Stimulated activated CD4-positive, alpha-beta T cell treated with anti-CD3 and anti-CD28 coated beads, Interleukin-1b, Interleukin-23, amount 100 ng/mL, for 48 hours (primary cell): ENCODE data around the gene COL12A1.

Experiments used
- DNase-seq: peaks from one replicate; pipeline ENCODE4 v3.0.0-alpha.2; 2020

Gene COL12A1

DNA sequence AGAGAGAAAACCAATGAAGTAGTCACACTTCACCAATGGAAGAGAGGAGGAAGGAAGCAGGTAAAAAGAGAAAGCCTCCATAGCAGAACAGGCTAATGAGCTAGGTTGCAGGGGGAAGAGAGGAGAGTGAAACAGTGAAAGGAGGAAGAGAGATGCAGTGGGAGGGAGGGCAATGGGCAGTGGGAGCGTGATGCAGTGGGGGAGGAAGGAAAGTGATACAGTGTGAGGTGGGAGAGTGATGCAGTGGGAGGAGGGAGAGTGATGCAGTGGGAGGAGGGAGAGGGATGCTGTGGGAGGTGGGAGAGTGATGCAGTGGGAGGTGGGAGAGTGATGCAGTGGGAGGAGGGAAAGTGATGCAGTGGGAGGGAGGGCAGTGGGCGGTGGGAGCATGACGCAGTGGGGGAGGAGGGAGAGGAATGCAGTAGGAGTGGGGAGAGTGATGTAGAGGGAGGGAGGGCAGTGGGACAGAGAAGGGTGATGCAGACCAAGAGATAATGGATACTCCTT lies 29.7 kb downstream of the COL12A1 start:
- no peak for DNase-seq

DNA sequence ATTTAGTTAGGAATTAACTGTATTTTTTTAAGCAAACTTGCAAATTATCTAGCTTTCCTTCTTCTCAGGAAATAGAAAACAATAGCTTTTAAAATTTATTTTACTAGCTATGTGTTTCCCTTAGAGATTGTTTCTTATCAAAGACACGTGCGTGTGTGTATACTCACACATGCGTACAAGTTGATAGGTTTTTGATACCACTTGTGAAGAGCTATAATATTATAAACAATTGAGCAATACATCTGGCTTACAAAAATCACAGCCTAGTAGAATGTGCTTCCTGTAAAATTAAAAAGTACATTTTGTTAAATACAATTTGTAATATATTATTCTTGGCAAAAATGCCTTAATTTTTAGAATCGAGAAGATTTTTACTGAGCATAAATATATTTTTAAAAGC lies 33.9 kb downstream of the COL12A1 start:
- DNase-seq: no peak

DNA sequence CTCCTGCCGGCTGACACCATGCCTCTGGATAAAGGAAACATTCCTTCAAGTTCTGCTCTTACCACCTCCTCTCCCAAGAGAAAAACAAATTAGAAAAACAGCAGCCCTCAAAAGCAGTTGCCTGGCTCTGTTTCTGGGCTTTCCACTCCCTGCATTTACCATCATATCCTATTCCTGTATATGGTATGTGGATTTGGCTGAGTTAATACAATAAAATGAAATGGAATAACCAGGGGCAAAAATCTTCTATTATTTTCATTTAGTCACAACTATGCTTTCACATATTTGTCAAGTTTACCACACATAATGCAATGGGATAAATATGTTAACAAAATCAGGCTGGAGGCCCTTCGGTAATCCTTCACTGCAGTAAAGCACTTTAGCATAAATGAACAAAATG lies 34.3 kb downstream of the COL12A1 start:
- no peak for DNase-seq

DNA sequence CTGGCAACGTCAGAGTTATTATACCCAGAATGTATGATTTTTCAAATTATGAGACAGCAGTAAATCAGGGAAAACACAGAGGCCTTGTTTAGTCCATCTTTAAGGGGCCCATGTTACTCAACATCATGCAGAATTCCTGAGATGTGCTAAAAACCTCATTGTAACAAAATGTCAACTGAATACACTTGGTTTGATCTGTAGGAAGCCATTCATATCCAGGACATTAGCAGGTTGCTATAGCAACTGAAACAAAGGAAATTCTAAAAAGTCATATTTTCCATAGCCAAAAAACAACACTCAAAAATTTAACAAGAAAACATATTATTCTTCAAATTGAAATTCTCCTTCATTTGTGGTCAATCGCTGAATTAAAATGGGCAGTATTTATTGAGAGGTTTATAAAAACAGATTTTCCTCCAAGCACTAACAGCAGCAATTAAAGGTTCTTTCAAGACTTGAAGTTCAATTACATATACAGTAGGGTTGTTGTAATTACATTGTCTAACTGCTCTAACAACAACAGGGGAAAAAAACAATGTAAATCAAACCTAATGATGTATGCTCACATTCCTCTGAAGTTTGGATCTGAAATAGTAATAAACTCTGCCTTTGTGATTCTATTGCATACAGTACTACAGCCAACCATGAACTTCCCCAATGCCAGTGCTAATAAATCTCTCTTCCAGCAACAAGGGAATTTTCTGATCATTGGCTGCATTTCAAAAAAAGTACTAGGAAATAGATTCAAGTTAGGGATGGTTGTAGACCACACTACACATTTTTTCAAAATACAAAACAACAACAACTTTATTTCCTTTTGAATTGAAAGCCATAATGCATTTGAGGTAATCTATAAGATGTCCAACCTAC lies 34.9 kb downstream of the COL12A1 start:
- DNase-seq: no peak

DNA sequence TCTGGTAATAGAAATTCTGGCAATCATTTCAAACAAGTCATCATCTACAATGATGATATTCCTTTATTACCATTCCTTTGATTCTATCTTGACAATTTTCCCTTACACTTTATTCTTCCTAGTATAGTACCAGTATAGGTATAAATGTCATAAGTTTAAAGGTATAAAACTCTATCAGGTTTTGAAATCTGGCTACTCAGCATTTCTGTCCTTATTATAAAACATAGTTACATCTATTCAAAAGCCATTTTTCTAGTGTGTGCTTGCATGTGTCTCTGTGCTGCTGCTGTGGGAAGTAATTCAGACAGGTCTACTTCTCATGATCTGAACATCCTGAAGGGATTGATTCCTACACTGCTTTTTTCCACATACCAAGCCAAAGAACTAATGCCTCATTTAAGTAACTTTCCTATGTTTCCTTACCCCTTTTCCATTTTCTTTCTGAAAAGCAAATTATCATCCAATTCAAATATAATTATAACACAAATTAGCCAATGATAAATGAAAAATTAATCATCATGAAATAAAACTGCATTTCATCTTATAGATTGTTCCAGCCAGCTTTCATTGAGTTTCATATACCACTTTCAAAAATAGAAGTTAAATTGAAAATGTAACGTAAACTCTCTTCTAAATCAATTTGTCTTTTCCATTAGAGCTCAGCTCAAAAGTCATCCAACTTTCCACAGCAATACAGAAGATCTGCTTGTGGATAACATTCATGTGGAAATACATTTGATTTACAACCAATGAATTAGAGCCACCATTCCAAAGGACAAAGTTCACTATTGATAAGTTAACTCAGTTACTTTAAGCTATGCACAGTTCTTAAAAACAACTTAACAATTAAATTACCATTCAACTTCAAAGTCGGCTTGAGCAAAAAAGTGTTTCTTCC lies 35.9 kb downstream of the COL12A1 start:
- DNase-seq: no peak

DNA sequence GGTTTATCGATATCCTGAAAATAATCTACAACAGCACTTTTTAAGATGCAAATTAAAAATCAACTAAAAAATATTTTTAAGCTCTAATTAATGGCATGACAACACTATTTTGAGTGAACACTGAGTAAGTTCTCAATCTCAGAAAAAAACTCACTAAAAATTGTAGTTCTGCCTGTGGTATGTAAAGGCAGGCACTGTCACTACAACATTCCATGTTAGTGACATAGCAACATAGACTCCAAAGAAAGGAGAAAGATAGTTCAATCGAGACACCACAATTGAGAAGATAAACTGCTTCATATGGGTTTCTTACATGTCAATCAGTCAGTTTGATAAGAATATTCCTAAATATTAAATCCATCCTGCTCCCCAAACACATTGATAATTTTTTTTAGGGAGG lies 38.0 kb downstream of the COL12A1 start:
- DNase-seq: no peak

DNA sequence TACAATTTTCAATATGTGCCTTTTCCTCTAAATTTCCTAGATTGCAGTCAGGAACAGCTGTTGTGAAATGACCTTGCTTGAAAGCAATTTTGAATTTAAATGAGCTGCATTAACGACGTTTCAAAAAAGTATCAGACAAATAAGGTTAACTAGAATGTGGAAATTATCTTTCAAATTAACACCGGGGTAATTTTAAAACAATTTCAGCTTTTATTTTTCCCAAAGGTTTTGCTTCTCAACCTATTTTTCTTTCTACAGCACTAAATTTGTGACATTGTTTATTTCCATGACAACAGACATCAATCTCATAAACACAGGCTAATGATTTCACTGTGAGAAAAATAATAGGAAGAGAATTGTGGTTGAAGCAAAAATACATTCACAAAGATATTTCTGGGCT lies 38.5 kb downstream of the COL12A1 start:
- no peak for DNase-seq

DNA sequence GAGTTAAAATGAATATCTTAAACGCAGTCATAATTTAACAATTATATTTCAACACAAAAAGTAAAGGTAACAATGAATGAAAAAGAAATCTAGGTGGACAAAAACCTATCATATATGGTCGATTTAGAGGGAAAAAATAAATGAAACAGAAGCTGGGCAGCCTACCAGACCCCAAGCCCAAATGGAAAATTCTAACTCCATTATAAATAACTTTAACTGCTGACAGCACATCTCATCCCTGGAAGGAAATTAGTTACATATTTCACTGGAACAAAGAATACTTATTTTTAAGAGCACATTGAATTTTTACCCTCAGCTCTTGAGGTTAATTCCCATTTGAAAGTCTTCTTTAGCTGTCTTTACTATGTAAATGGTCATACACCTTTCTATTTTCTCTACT lies 39.1 kb downstream of the COL12A1 start:
- no peak for DNase-seq

DNA sequence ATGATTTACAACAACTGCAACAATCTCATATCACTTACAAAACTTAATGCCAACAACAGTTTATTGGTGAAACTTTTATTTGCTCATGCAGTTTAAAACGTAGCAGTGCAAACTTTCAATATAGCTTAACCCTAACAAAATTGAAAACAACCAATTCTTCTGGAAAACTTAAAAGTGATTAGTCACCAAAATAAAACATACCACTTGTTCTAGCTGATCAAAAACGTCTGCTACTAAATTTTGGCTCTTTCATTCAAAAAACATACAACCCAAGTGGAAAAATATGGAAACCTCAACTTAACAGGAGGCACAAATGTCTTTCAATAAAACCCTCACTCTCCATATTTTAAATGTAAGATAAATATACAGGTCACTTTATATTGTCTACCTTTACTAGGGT lies 39.6 kb downstream of the COL12A1 start:
- no peak for DNase-seq

DNA sequence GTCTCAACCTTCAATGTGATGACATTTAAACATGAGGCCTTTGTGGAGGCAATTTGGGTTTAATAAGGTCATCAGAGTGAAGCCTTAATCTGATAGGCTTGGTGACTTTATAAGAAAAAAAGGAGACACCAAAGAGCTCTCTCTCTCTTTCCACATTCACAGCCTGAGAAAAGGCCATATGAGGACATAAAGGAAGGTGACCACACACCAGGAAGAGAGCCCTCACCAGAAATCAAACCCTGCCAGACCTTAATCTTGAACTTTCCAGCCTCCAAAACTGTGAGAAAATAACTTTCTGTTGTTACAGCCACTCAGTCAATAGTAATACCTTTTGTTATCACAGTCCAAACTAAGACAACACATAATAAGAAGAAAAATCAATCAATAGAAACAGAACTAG lies 47.7 kb downstream of the COL12A1 start:
- DNase-seq: no peak

DNA sequence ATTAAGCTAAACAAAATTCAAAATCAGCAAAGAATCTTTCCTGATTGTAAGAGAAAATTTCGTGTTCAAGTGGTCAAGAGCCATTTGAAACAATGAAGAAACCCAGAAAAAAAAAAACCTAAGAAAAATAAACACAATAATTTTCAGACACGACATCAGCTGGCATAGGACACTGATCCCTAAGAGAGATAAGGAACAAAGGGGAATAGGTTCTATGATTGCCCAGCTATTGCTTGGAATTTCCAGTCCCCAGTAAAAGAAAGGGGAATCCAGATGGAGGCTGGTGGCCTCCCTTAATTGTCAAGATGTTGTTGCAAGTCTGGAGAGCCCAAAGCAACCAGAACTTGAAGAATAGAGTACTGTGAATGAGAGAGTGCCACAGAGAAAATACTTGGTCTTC lies 48.5 kb downstream of the COL12A1 start:
- DNase-seq: no peak

DNA sequence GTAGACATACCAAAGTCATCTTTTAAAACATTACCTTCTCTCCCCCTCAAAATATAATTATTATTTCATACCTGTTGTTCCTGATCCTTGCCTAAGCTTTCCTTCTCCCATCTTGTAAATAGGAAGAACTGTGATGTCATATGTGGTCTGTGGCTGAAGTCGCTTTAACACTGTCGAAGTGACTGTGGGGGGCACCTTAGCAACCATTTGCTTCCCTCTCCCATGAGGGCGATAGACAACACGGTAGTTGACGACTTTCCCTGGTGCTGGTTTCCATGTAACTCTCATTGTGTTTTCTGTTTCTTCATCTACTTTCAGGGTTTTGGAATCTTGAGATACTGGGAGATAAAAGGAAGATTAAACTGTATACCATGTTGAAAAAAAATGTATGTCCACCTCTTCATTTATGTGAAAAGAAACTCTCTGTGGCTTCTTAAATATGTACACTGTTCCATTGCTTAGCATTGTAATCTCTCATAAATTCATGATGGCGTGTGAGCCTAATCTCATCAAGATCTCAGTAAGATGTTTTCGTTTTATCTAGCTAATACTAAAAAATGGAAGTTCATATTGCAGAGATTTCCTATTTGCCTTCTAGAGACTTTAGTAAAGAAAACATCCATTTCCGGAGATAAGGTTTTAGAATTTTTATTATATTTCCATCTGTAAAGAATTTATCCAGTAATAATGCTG lies 49.5 kb downstream of the COL12A1 start:
- no peak for DNase-seq

DNA sequence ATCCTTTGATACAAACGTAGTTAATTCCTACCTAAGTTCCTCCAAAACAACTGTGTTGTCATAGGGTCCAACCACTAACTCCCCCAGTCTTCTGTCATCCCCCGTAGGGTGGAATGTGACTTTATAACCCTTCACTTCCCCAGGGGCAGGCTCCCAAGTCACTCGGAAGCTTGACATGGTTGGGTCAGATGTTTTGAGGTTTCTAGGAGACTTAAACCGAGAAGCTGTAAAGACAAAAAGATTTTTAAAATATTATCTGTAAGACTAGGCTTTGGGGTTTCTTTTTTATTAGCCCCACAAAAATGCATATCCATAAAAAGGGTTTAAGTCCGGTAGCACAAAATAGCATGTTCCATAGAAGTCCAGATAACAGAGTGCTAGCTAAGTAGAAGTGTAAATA lies 50.2 kb downstream of the COL12A1 start:
- no peak for DNase-seq

DNA sequence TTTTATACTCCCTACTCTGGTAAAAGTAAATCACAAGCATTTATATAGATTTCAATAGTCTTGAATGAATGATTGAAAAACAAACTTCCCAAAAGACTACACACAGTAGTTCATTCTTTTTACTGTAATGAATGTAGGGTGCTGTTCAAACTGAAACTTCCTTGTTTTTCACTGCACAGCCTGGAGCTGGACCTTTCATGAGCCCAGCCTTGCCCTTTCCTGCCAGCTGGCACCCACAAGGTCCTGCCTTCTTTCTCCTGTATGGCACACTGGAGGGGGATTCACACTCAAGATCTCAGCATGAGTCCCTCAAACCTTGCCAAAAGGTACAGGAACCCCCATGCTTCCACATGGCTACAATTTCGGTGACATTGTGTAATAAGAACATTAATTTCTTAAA lies 50.9 kb downstream of the COL12A1 start:
- no peak for DNase-seq

DNA sequence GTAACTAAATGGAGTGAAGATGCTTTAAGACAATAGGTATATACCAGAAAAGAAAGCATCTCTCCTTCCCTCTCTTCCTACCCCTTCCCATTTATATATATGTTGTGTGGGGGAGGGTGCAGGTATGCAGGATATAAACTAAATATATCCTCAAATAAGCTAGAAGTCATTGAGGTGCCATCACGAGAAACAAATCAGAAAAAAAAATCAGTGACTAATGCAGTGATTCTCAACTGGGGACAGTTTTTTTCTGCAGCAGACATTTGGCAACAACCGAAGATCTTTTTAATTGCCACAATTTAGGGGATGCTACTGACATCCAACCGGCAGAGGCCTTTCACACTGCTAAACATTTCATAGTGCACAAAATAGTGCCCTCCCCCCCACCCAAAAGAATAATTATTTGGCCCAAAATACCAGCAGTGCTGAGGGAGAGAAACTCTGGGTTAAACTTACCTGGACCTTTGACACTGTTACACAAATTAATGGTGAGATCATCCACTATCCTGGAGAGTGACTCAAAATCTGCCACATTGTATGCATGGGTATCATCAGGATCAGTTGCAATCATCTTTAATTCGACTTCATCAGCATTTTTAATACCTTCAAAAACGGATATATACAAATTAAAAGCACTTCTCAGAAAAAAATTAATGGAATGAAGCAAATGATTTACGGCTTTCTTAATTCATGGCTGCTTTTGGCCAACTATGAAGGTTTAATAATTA lies 55.0 kb downstream of the COL12A1 start:
- DNase-seq: no peak

DNA sequence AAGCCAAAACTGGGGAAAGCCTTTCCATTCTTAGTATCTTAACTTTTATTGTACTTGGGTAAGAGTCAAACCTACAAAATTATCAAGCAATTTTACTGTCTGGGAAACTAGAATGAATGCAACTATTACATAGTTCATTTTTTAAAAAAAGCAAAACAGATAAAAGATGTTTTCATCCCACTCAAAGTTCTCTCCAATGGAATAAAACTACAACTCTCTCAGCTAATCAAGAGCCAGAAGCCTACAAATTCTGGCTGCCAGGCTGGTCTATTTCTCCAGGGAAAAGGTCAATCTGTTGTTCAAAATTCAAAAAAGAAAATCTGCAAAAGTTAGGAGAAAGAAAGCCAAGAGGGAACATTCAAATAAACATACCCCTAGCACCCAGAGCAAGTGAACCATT lies 56.2 kb downstream of the COL12A1 start:
- no peak for DNase-seq

DNA sequence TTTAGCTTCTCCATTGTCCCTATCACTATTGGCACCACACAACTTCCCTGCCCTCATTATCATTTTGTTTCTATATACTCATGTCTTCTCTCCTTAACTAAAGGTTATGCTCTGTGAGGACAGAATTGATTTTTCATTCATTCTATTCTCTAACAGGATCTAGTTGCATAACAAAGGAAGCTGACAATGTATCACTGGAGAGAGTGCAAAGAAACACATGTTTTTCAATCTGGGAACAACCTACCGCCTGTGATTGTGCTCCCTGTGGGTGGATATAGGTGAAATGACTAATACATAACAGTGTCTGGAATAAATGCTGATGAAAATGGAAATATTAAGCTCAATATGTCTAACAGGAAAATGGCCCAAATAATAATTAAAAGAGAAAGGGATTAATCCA lies 56.6 kb downstream of the COL12A1 start:
- no peak for DNase-seq

DNA sequence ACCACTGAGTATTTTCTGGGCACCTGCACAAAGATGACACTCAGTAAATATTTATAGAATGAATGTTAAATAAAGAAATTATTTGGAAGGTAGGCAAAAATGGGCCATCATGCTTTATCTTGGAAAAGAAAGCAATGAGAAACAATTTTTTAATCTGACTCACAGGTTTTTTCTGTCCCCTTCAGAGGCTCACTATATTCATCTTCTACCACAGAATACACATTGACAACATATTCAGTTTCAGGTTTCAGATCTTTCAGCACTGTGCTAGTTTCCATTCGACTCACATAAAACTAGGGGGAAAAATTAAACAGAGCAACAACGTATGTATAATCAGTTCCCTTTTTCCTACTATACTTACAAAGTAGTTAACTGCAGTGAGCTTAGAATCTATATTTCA lies 58.3 kb downstream of the COL12A1 start:
- DNase-seq: no peak

DNA sequence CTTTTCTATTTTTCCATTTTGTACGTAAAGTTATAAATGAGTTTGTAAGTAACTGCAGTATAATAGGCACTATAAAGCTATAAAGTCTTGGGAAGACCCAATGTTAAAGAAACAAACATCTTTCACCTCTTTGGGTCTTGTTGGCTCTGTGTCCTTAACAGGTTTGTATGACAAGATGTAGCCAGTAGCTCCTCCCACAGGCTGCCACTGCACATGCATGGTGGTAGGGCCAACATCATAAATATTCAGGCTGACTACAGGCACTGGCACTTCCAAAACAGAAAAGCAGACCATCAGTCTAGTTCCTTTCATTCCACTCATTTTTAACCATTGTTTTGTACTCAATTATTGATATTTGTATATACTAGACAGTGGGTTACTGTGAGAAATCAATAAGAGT lies 59.9 kb downstream of the COL12A1 start:
- DNase-seq: no peak

DNA sequence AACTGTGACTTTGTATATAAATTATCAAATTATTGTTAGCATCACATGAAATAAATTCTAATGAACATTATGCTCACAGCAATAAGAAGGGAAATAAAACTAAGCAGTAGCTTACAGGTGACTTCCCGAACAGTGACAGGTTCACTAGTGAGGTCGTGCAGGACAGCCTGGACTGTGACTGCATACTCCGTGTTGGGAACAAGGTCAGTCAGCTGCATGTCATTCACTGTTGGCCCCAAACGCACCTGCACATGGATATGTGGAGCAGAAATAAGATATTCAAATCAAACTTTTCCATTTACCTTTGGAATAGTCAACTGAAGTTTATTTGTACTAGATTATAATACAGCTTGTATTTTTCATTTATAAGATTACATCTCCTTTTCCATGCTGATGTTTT lies 60.6 kb downstream of the COL12A1 start:
- no peak for DNase-seq

DNA sequence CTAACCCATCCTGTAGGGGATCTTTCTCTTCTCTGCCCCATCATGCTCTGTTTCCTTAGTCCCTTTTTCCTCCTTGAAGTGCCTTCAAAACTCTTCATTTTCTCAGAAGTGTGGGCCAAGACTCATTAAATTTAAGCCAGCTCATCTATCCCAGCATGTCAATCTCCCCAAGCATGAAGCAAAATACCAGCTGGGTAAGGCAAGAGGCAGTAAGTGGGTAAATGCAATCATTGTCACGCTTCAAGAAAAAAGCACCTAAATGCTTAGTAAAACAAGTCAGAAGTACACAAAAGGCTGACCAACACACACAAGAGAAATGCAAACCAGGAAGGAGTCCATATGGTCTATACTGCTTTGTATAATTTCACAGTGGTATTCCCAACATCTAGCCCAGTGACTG lies 61.5 kb downstream of the COL12A1 start:
- DNase-seq: no peak

DNA sequence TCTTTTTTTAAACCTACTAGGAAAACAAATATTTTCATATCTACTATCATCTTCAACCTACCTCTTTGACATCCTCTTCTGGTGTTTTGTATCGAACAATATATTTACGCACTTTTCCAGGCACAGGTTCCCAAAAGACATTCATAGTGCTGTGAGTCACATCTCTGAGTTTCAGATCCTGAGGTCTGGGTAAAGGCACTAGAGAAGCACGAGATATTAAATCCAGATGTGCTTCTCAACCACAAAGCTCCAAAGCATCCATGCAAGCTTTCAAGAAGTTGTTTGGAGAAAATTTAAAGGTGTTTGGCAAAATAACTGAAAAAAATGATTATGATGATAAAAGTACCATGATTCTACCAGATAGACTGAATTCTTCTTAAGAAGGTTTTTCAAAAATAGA lies 62.7 kb downstream of the COL12A1 start:
- DNase-seq: no peak

DNA sequence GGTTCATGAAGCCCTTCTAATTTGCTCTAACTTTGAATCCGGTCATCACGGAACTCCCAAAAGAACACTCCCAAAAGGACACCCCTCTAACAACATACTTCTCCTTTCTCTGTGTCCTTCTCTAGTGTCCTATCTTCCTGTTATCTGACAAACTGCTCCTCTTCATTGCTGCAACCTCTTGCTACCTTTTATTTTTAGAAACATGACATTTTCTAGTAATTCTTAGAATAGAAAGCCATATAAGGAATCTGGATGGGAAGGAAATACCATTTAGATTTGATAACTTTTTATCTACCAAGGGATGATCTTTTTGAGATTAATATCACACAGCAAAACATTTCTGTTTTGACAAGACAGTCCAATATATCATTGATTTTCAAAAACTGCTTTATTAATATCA lies 63.1 kb downstream of the COL12A1 start:
- no peak for DNase-seq
